MM.1S (cell line): ENCODE measurements around the gene SH3PXD2A.

ENCODE experiments used
- CTCF ChIP-seq: fragments of 300-600 bp; sonication (generic); IDR thresholded peaks from 2 replicates; pipeline ENCODE4 v1.5.1; 2016; ENCODE audit warnings: antibody characterized with exemption, low read length, mixed read lengths
- EZH2phosphoT487 ChIP-seq: fragments of 300-600 bp; sonication (generic); IDR thresholded peaks from 2 replicates; pipeline ENCODE4 v1.6.1; 2018; ENCODE audit warnings: antibody characterized with exemption, low read length

DNA sequence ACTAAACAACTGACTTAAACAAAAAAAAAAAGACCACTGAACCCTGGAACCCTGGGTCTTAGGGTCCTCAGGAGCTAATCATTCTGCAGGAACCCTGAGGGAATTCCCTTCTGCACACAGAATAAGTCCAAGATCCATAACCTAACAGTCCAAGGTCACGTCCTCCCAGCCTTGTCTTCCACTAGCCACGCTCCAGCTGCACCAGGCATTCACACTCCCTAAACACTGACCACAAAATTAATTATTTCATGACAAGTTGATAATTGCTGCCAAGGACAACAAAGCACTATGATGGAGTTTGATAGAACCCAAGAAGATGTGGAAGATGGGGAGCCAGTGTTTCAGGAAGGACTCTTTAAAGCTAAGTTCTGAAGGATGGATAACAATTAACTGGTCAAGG lies 130.6 kb downstream of the SH3PXD2A start:
- no peak for TF ChIP-seq CTCF
- no peak for TF ChIP-seq EZH2phosphoT487
